Ureter (tissue), 1 donor: ENCODE data around the gene CDH13. TPM values are rescaled to one million over a fixed set of nuclear protein-coding genes. Genes with fewer than 3 reads are reported as not detected.

ENCODE experiments used
- DNase-seq: peaks from one replicate; pipeline ENCODE4 v3.0.0-alpha.2; 2020; ENCODE audit warnings: low spot score
- total RNA-seq: library from RNA; stranded (reverse); gene quantifications from one replicate; pipeline ENCODE4 v1.2.4, GENCODE V29; 2023
- donor health status: DM: yes; HTN: yes; CAD: no.

Gene CDH13
- total RNA-seq, 1 donor from 2014 or later, result 5.9 TPM

- DNase-seq, result no peak
Measured at GRCh38 chr16:82783933-82784572, 157.3 kb downstream of the CDH13 start.

- DNase-seq, result no peak
Measured at GRCh38 chr16:82784573-82784968, 157.8 kb downstream of the CDH13 start.

- no peak for DNase-seq
Measured at GRCh38 chr16:82788225-82788624, 161.5 kb downstream of the CDH13 start.

- DNase-seq, result no peak
Measured at GRCh38 chr16:82788919-82789318, 162.2 kb downstream of the CDH13 start.

- no peak for DNase-seq
Measured at GRCh38 chr16:82792693-82793092, 165.9 kb downstream of the CDH13 start.

- DNase-seq, result no peak
Measured at GRCh38 chr16:82793528-82794245, 166.9 kb downstream of the CDH13 start.

GRCh38 chr16:82796047-82796446 lies 169.3 kb downstream of the CDH13 start:
- no peak for DNase-seq

GRCh38 chr16:82801361-82801760 lies 174.6 kb downstream of the CDH13 start:
- no peak for DNase-seq

GRCh38 chr16:82805866-82806265 lies 179.1 kb downstream of the CDH13 start:
- DNase-seq, result no peak

- no peak for DNase-seq
Measured at GRCh38 chr16:82807311-82807710, 180.5 kb downstream of the CDH13 start.

- DNase-seq, result no peak
Measured at GRCh38 chr16:82808036-82808435, 181.3 kb downstream of the CDH13 start.

- DNase-seq, result no peak
Measured at GRCh38 chr16:82810077-82810476, 183.3 kb downstream of the CDH13 start.

GRCh38 chr16:82814059-82814458 lies 187.3 kb downstream of the CDH13 start:
- DNase-seq, result no peak

GRCh38 chr16:82819286-82819685 lies 192.5 kb downstream of the CDH13 start:
- DNase-seq, result no peak

- no peak for DNase-seq
Measured at GRCh38 chr16:82820855-82821254, 194.1 kb downstream of the CDH13 start.

- DNase-seq, result no peak
Measured at GRCh38 chr16:82824408-82824807, 197.6 kb downstream of the CDH13 start.

- DNase-seq, result no peak
Measured at GRCh38 chr16:82829301-82829700, 202.5 kb downstream of the CDH13 start.

GRCh38 chr16:82830944-82831343 lies 204.2 kb downstream of the CDH13 start:
- no peak for DNase-seq

GRCh38 chr16:82832821-82833220 lies 206.1 kb downstream of the CDH13 start:
- no peak for DNase-seq

GRCh38 chr16:82833378-82833993 lies 206.7 kb downstream of the CDH13 start:
- DNase-seq, result no peak

GRCh38 chr16:82834151-82834815 lies 207.5 kb downstream of the CDH13 start:
- DNase-seq, result no peak

GRCh38 chr16:82835487-82836155 lies 208.9 kb downstream of the CDH13 start:
- no peak for DNase-seq
